ENCODE data around the gene OR7A17.

Gene OR7A17

DNA sequence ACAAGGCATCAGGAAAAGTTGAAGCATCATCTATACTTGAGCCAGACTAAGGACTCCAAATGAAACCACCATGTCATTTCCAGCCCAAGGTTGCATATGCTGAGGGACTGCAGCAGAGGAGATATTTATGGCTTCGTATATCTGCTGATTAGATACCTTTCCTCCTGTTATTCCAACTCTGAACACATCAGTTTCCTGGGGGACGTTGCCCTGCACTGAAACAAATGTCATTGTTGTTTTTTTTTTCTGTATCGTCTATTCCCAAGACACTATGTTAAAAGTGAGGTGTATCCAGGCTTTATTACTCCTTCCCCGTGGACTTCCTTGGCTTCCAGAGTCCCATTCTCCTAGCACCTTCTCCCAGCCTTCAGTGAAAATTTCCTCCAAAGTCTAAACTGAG lies at the start of gene OR7A17:
TSS of gene OR7A17 (minus strand) at position 101 of the 400 bp plus-strand sequence. CDS start 4,777 bp downstream, outside the sequence.
- DNase-seq (ENCODE audit: low read depth): no peak

DNA sequence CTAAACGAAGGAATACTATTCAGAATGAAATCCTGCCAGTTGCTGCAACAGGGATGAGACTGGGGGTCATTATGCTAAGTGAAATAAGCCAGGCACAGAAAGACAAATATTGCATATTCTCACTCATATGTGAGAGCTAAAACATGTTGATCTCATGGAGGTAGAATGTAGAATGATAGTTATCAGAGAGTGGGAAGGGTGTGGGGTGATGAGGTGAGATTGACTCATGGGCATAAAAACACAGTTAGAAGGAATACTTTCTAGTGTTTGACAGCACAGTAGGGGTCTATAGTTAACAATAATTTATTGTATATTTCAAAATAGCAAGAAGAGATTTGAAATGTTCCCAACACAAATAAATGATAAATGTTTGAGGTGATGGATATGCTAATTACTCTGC lies 47.6 kb upstream of the OR7A17 start:
- no peak for DNase-seq (ENCODE audit: low read depth)

DNA sequence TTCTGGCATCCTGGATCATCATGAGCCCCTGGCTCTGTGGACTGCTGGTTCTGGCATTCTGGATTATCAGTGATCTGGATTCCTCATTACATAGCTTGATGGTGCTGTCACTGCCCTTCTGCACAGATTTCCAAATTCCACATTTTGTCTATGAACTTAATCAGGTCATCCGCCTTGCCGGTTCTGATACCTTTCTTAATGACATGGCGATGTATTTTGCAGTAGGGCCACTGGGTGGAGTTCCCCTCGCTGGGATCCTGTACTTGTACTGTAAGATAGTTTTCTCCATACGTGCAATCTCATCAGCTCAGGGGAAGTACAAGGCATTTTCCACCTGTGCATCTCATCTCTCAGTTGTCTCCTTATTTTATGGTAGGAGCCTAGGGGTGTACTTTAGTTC lies 30.9 kb upstream of the OR7A17 start:
- no peak for DNase-seq (ENCODE audit: low read depth)

DNA sequence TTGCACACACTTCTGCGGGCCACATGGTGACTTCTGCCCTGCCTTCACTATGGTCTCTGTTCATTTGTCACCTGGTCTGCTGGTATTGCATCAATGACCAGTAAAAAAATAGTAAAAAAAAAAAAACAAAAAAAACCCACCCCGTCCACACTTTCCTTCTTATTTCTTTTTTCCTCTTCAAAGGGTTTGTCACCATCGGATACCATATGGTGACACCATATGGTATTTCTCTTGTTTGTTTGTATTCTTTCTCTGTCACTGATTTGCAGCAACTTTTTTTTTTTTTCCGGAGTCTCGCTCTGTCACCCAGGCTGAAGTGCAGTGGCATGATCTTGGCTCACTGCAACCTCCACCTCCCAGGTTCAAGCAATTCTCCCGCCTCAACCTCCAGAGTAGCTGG lies 29.2 kb upstream of the OR7A17 start:
- DNase-seq (ENCODE audit: low read depth): no peak

DNA sequence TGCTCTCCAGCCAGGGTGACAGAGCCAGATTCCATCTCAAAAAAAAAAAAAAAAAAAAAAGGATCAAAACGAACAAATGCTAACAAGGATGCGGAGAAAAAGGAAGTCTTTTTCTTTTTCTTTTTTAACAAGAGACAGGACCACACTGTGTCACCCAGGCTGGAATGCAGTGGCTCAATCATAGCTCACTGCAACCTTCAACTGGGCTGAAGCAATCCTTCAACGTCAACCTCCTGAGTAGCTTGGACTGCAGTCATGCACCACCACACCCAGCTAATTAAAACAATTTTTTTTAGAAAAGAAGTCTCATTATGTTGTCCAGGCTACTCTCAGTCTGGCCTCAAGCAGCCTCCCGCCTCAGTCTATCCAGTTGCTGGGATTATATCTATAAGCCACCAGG lies 20.8 kb upstream of the OR7A17 start:
- no peak for DNase-seq (ENCODE audit: low read depth)

DNA sequence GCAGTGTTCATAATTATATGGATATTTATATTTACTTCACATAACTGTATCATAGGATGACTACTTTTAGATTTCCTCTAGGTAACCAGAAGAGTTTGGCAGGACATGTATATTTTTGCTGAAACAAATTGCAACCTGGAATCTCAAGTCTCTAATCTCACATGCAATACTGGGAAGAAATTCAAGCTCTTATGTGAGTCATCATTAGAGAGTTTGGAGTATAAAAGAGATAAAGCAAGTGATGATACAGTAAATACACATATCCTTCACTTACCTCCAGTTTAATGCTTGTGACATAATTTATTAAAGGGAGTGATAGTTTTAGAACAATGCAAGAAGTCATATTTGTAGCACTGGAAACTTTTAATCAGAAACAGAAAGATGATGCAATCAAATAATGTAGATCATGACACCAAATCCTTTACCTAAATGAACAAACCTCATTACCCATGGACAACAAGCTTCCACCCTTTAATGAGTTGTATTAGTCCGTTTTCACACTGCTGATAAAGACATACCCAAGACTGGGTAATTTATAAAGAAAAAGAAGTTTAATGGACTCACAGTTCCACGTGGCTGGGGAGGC lies 15.8 kb upstream of the OR7A17 start:
- DNase-seq (ENCODE audit: low read depth): no peak

DNA sequence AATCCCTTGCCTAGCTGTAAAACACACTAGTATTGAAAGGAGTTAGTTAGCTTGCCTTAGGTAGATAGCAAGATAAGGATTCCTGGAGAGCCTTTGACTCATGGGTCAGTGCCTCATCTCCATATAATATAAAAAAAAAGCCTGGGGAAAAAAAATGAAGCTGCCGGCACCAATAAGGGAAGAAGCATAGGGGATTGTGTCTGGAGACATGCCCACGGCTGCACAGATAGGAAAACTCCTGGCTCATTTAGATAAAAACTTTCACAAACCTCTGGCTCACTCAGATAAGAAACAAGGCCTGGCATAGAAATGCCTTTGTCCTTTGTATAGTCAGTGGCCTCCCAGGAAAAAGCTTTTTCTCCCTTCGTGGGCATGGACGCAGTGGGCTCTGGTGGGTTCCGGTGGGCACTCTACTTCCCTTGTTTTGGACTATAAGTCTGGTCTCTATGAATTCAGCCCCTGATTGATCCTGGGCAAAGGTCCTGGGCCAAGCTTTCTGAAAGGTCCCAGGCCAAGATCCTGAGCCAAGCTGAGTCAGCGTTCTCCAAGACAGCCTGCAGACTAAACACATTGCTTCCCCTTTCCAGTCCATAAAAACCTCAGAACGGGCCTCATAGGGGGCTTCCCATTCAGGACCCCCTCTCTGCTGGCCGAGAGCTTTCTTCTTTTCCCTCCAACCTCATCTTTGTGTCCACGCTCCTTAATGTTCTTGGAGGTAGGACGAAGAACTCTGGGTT lies 4.9 kb upstream of the OR7A17 start:
- DNase-seq (ENCODE audit: low read depth): no peak

DNA sequence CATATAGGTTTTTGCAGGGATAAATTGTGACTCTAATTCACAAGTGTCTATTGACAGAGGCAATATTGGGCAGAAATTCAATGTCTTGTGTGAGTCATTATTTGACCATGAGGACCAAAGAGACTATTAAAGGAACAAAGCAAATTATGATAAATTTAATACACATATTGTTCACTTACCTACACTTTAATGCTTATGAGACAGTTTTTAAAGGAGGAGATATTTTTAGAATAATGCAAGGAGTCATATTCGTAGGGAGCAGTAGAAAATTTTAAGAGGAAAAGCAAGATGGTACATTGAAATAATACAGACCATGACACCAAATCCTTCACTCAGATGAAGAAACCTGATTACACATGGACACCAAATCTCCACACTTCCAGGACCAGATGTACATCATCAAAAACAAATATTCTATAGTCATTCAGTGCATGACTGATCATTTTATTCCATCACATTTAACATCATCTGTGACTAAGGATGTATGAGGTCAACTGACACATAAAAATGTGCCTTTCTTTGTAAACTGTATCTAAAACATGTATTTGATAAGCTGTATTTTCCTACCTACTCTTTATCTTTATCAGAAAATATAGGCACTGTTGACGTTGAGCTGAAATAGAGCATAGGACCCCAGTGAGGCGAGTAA lies 4.2 kb upstream of the OR7A17 start:
- no peak for DNase-seq (ENCODE audit: low read depth)

DNA sequence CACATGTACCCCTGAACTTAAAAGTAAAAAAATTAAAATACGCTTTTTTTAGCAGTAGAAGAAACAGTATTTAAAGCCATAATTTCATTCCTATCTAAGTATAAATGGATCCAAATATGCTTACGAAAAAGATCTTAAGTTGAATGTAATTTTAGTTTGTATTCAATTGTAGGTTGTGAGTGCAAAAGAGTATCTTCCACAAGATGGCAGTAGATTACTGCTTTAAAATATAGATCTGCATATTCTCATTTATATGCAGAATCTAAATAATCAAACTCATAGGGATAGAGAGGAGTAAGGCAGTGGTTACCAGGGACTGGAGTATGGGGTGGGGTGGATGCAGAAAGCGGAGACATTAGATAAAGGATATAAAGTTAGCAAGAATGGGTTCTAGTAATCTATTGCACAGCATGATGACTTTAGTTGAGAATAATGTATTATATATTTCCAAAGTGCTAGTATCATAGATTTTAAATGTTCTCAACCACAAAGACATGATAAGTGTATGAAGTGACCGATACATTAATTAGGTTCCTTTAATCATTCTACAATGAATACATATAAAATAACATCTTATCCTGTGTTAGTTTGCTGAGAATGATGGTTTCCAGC lies 14.2 kb downstream of the OR7A17 start:
- no peak for DNase-seq (ENCODE audit: low read depth)

DNA sequence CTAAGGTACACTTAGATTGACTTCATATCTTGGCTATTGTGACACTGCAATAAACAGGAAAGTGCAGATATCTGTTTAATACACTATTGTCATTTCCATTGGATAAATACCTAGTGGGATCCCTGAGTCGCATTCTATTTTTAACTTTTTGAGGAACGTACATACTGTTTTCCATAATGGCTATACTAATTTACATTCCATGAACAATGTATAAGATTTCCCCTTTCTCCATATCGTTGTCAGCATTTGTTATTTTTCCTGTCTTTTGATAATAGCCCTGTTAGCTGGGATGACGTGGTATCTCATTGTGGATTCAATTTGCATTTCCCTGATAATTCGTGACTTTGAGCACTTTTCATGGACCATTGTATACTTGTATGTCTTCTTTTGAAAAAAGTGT lies 17.4 kb downstream of the OR7A17 start:
- no peak for DNase-seq (ENCODE audit: low read depth)

DNA sequence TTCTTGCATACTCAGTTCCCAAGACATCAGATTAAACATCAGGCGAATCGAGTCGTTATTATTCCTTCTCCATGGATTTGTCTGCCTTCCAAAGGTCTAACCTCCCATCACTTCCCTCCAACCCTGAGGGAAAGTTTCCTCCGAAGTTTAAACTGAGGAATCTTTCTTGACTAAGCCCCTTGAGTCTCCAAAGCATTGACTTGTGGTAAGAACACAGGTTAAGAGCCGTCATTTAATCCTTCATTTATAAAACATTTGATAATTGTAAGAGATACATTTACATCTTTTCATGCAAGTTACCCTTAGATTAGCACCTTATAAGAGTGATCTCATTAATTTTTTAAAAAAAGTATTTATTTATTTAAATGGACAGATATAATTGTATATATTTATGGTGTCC lies 37.1 kb downstream of the OR7A17 start, which contains the start of gene OR7A10:
TSS of gene OR7A10 (minus strand) at position 101 of the 400 bp plus-strand sequence. CDS start 7,045 bp downstream, outside the sequence.
- DNase-seq (ENCODE audit: low read depth): no peak

DNA sequence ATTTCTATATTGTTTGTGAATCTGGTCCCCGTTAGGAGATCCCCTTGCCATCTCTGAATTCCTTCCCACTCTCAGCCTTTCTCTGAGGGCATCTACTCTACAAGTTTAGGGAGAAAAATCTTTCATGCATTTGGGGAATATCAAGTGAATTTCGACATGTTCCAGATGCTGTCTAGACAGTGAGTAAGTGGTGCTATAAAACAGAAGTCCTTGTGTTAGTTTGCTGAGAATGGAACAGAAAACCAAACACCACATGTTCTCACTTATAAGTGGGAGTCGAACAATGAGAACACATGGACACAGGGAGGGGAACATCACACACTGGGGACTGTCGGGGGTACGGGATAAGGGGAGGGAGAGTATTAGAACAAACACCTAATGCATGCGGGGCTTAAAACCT lies 42.4 kb downstream of the OR7A17 start:
- DNase-seq (ENCODE audit: low read depth): no peak

DNA sequence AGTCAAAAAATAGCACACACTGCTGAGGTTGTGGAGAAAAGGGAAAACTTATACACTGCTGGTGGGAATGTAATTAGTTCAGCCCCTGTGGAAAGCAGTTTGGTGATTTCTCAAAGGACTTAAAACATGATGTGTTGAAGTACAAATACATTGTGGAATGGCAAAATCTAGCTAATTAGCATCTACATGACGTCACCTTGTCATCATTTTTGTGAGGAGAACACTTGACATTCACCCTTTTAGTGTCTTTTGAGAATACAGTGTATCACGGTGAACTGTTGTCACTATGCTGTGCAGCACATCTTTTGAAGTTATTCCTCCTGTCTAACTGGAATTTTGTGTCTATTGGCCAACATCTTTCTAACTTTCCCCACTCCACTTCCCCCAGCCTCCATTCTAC lies 42.8 kb downstream of the OR7A17 start:
- DNase-seq (ENCODE audit: low read depth): no peak

DNA sequence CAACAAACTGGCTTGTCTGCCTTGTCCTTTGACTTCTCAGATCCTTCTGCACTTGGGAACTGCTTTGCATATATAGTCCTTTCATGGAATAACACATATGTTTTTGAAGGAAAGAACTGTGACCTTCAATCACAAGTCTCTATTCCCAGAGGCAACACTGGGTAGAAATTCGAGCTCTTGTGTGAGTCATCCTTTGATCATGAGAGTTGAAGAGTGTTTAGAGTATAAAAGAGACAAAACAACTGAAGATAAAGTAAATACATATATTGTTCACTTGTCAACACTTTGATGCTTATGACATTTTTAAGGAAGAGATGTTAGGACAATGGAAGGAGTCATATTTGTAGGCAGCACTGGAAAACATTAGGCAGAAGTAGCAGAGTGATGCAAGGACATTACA lies 45.7 kb downstream of the OR7A17 start:
- DNase-seq (ENCODE audit: low read depth): no peak

DNA sequence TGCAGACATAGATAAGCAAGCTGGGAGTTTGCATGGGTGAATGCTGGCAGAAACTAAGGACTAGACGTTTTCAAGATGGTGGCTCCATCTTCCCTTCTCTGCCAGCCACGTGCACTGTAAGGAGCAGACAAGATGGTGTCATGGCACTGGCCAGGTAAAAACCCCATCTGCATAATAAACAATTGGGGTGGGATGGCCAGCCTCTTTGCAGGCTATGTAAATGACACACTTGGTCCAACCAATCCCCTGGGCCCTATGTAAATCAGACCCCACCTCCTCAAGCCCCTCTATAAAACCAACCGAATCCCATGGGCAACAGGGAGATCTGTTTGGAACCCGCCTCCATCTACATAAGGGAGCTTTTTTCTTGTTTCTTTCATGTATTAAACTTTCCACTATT lies 48.5 kb downstream of the OR7A17 start:
- no peak for DNase-seq (ENCODE audit: low read depth)

DNA sequence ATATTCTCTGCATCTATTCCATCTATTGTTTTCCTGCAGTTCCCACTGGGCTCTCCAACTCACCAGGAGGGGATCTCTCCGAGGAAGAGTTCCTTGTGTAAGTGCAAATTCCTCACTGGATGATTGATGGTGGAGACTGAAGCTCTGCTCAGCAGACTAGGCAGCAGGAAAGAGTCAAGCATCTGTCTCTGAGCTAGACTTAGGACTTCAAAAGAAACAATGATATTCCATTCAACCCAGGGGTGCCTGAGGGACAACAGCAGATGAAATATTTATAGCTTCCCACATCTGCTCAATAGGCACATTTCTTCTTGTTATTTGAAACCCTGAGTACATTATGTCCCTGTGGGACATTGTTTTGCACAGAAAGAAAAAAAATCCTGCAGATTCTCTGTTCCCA lies 50.9 kb downstream of the OR7A17 start, which contains the start of the genes OR7A5 and OR7C1:
TSS of gene OR7A5 (minus strand) at position 175 of the 400 bp plus-strand sequence. CDS start 6,944 bp downstream, outside the sequence.
TSS of gene OR7C1 (minus strand) at position 175 of the 400 bp plus-strand sequence. CDS start 35,049 bp downstream, outside the sequence.
- DNase-seq (ENCODE audit: low read depth): no peak

DNA sequence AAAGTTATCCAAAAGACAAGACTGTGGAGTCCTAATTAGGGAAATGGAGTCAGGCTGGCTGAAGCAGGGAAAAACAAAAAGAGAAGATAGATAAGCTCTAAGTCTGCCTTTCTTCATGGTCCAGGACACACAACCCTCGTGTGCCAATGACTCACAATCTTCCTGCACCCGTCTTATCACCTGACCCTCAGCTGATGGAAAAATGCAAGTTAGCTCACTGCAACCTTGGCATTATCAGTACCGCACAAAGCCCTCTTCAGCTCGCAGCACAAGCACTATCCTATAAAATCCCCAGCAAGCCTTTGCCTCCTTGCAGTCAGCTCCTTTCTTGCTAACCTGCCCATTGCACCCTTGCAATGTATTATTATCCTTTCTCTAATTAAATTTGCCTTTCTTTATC lies 55.2 kb downstream of the OR7A17 start:
- no peak for DNase-seq (ENCODE audit: low read depth)

All from stimulated activated CD8-positive, alpha-beta memory T cell treated with anti-CD3 and anti-CD28 coated beads, Interleukin-12 subunit alpha, Interleukin-12 subunit beta, amount 100 ng/mL, for 1 hour (primary cell).